ENCODE results near the gene DCDC2B.

The DCDC2B gene

GRCh38 chr1:32195972-32196823 lies 12.7 kb upstream of the DCDC2B start:
- DNase-seq (ENCODE audit: low read depth): no peak

- DNase-seq (ENCODE audit: low read depth): no peak
Measured at GRCh38 chr1:32197074-32197473, 11.8 kb upstream of the DCDC2B start.

- no peak for DNase-seq (ENCODE audit: low read depth)
Measured at GRCh38 chr1:32197837-32198236, 11.1 kb upstream of the DCDC2B start.

- no peak for DNase-seq (ENCODE audit: low read depth)
Measured at GRCh38 chr1:32198237-32199042, 10.4 kb upstream of the DCDC2B start.

GRCh38 chr1:32199043-32199716 lies 9.7 kb upstream of the DCDC2B start:
- DNase-seq (ENCODE audit: low read depth): no peak

GRCh38 chr1:32199717-32200072 lies 9.2 kb upstream of the DCDC2B start:
- DNase-seq (ENCODE audit: low read depth): no peak

- DNase-seq (ENCODE audit: low read depth): no peak
Measured at GRCh38 chr1:32200226-32201010, 8.5 kb upstream of the DCDC2B start, which contains the start of gene CCDC28B. Gene CCDC28B, plus strand, starts transcription at chr1:32200595. Its CDS starts 1,341 bp downstream, at chr1:32201936.

GRCh38 chr1:32201011-32201855 lies 7.7 kb upstream of the DCDC2B start:
- DNase-seq (ENCODE audit: low read depth): peak; percentile 64

- DNase-seq (ENCODE audit: low read depth): no peak
Measured at GRCh38 chr1:32204943-32205361, 3.9 kb upstream of the DCDC2B start.

GRCh38 chr1:32205401-32206370 lies 3.2 kb upstream of the DCDC2B start, which contains the start of gene IQCC:
Gene IQCC, plus strand, starts transcription at chr1:32205671. Its CDS starts 11 bp downstream, at chr1:32205682.
- DNase-seq (ENCODE audit: low read depth): peak; percentile 66

- no peak for DNase-seq (ENCODE audit: low read depth)
Measured at GRCh38 chr1:32208469-32208868, 420 bp upstream of the DCDC2B start.

GRCh38 chr1:32215629-32216480 lies 7.0 kb downstream of the DCDC2B start:
- peak; percentile 32 for DNase-seq (ENCODE audit: low read depth)

GRCh38 chr1:32216566-32216965 lies 7.7 kb downstream of the DCDC2B start:
- no peak for DNase-seq (ENCODE audit: low read depth)

GRCh38 chr1:32219022-32219421 lies 10.1 kb downstream of the DCDC2B start:
- no peak for DNase-seq (ENCODE audit: low read depth)

GRCh38 chr1:32220746-32221580 lies 12.1 kb downstream of the DCDC2B start:
- DNase-seq (ENCODE audit: low read depth): no peak

GRCh38 chr1:32221581-32221979 lies 12.7 kb downstream of the DCDC2B start:
- no peak for DNase-seq (ENCODE audit: low read depth)

- DNase-seq (ENCODE audit: low read depth): peak; percentile 87
Measured at GRCh38 chr1:32221980-32222755, 13.3 kb downstream of the DCDC2B start, which contains the start of the genes EIF3I and TMEM234. Gene EIF3I, plus strand, starts transcription at chr1:32222407. Its CDS starts 35 bp downstream, at chr1:32222442. Gene TMEM234, minus strand, starts transcription at chr1:32222353. Its CDS starts 31 bp downstream, at chr1:32222322.

All from activated gamma-delta T cell treated with anti-CD3 and anti-CD28 coated beads, Interleukin-2, amount 50 U/mL, for 16 hours (primary cell).